ENCODE measurements around the gene TEP1.

The TEP1 gene

DNA sequence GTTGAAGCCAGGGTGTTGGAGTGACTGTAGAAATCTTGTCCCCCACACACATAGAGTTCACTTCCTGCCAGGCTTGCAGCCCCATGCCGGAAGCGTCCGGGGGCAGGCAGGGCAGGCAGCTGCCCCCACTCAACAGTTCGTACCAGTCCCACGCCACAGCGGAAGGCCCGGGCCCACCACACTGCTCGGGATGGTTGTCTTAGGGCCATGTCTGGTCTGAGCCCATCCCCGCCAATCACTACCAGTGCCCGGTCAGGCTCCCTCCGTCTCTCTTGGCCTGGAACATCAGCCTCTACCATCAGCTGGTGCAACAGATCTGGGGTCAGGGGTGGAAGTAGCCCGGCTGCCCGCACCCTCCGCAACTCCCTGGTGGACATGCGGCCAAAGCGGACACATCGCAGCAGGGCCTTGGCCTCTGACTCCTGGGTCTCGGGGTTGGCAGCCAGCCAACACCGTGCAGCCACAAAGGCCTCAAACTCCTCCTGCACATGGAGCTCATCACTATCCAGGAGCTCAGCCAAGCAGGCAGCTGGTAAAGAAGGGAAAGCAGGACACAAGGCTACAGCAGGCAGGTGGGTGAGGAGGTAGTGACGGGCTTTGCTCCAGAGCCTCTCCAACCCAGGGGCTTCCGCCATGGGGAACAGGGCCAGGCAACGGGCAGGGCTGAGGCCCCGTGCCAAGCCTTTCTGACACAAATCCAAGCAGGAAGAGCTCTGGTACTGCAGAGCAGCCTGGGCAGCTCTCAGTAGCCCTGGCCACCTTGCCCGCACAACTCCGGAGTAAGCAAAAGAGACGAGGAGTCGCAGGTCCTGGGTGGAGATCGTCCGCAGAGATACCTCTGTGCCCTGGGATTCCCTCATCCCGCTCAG is 16.7 kb upstream of the TEP1 start:
- DNase-seq: no peak

GRCh38 chr14:20428802-20429201 is 15.5 kb upstream of the TEP1 start:
- no peak for DNase-seq

DNA sequence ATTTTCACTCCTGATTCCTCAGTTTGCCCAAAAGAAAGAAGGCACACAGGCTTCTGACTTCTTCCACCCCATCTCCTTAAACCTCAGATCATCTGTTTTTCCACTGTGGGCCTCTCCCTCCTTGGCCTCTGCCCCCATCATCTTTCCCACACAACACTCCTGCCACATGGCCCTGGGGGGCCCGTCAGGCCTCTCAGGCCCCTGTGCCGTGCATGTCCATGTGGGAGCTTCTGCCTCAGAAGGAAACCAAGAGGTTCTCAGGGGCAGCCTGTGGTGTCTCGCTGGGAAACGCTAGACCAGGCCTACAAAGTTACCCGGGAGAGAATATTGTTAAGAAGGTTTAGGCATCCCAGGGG is 14.7 kb upstream of the TEP1 start:
- no peak for DNase-seq

GRCh38 chr14:20427231-20428009 is 14.1 kb upstream of the TEP1 start:
- DNase-seq: no peak

- no peak for DNase-seq
Observed at GRCh38 chr14:20424851-20425250, 11.6 kb upstream of the TEP1 start.

- no peak for DNase-seq
Observed at GRCh38 chr14:20422886-20423285, 9.6 kb upstream of the TEP1 start.

GRCh38 chr14:20421267-20421666 is 8.0 kb upstream of the TEP1 start:
- no peak for DNase-seq

- no peak for DNase-seq
Observed at GRCh38 chr14:20419419-20419818, 6.1 kb upstream of the TEP1 start.

- DNase-seq: no peak
Observed at GRCh38 chr14:20418501-20418909, 5.2 kb upstream of the TEP1 start.

- DNase-seq: no peak
Observed at GRCh38 chr14:20417250-20418186, 4.2 kb upstream of the TEP1 start.

GRCh38 chr14:20416223-20416622 is 2.9 kb upstream of the TEP1 start:
- no peak for DNase-seq

- no peak for DNase-seq
Observed at GRCh38 chr14:20415782-20416206, 2.5 kb upstream of the TEP1 start.

GRCh38 chr14:20413744-20414082 is 412 bp upstream of the TEP1 start:
- no peak for DNase-seq

GRCh38 chr14:20412411-20412810 is 890 bp downstream of the TEP1 start:
- no peak for DNase-seq

DNA sequence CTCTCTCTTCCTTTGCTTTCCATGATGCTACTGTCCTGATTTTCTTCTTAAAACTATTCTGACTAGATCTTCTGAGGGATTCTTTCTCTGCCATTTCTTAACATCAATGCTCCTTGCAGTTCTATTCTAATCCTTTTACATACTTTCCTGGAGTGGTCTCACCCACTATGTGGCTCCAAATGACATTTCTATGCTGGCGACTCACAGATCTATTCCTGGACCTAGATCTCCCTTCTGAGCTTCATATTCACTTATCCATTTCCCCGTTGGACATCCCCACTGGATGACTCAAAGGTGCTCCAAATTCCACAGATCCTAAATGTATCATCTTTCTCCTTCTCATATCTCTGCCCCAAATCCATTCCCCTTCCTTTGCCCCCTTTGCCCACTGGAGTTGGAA is 4.1 kb downstream of the TEP1 start:
- DNase-seq: no peak

DNA sequence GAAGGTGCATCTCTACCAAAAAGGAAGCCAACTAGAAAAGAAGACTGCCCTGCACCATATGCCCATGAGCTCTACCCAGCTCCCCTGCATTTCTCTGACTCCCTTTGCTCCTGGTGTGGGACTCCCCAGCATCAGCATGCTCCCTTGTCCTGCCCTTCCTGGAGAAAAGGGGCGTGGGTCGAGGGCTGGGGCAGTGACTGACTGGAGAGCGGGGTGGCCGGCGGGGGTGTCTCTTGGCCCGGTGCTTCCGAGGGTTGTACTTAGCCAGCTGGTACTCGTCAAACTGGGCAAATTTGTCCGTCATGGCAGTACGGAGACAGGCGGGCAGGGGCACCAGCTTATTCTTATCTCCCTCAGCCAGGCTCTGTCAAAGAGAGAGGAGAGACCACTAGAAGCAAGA is 9.8 kb downstream of the TEP1 start:
- no peak for DNase-seq

- no peak for DNase-seq
Observed at GRCh38 chr14:20400965-20401593, 12.2 kb downstream of the TEP1 start.

DNA sequence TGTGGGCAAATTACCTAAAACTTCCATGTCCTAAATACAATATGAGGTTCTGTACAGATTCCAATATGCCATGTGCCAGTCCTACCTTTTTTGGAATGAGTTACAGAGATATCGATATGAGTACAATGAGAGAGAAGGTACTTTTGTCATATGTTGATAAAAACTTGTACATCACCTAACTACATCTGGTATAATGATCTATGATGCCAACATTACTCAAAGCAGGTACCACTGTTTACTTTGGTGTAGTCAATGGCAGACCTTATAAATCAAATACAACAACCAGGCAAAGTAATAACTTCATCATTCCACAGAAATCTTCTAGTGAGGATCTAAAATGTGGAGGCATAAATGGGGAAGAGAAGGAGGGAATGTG is 12.7 kb downstream of the TEP1 start:
- DNase-seq: no peak

DNA sequence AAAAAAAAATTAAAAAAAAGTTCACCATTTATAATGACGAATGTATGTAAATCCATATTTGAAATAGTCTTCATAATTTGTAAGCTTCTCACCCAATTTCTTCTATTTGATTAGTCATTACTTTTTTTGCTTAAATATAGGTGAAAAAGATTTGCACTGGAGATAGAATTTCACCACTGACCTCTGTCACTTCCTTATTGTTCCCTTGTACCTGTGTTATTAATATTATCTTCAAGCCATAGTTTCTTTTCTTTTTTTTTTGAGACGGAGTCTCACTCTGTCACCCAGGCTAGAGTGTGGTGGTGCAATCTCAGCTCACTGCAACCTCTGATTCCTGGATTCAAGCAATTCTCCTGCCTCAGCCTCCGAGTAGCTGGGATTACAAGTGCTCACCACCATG is 15.8 kb downstream of the TEP1 start:
- no peak for DNase-seq

DNA sequence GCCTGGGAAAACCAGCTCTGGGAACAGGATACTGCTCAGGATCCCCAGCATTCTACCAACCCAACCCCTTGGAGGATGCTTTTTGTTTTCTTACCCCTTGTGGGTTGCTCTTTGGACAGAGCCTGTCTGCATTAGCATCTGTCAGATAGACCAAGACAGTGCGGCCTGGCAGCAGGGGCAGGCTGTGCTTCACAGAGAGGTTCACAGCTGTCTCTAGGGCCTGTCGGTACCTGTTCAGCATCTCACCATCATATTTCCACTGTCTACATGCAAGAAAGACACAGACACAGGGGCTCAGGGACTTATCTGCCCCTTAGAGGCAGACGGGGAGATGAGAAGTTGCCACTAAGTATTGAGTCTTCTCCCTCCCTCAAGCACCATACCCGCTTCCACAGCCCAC is 21.8 kb downstream of the TEP1 start:
- no peak for DNase-seq

GRCh38 chr14:20388159-20388558 is 25.1 kb downstream of the TEP1 start:
- no peak for DNase-seq

GRCh38 chr14:20387576-20387975 is 25.7 kb downstream of the TEP1 start:
- DNase-seq: no peak

DNA sequence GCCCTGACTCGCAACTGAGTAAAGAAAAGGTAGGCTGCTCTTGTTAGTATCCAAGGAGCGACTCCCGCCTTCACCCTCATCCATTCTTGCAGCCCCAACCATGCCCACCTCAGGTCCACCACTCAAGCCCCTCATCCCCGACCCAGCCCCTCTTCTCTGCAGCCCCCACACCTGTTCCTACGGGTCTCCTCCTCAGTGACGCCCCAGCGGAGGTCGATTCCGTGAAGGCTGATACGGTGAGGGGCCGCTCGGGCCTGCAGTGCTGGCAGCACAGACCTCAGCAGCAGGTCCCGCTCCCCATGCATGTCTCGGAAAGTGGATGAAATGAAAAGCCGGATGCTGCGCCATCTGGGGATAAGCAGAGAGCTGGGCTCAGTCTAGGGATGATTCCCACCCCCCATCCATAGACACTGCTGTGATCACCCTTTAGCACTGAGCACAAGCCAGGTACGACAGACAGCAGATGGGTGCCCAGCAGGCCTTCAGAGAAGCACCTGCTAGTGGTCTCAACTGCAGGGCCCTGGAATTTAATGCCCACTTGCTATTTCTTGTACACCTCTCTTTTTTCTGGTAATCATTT is 26.9 kb downstream of the TEP1 start:
- DNase-seq: no peak

Measured in activated CD4-positive, CD25-positive, alpha-beta regulatory T cell treated with anti-CD3 and anti-CD28 coated beads, Interleukin-2, amount 50 U/mL, for 72 hours (primary cell).